Common myeloid progenitor, CD34-positive (primary cell): ENCODE results near the gene ISG15.

Source experiments
- CTCF ChIA-PET: fragments of 350-600 bp; sonication (Branson Sonifier 250); formaldehyde crosslinking; loops from one replicate; lab custom pipeline; 2021; ENCODE audit warnings: antibody characterized with exemption; lab: Charles Lee
- POLR2A ChIA-PET: fragments of 350-600 bp; sonication (Branson Sonifier 250); formaldehyde crosslinking; loops from one replicate; lab custom pipeline; 2021; ENCODE audit warnings: antibody characterized with exemption; lab: Charles Lee
- DNase-seq, 3 donors: peaks; one replicate each; pipeline versions ENCODE4 v3.0.0 to v3.0.0-alpha.2; 2013
- H3K27ac ChIP-seq, 2 experiments: 1 replicate in 1 of 2; 2 replicates in 1 of 2; pipeline ENCODE4 v1.7.0; 2013; ENCODE audit warnings: inconsistent platforms in 2 of 2, low read length in 2 of 2, mild to moderate bottlenecking in 2 of 2, low read depth in 1 of 2, moderate library complexity in 1 of 2; ENCODE audit not compliant: severe bottlenecking in 2 of 2, insufficient read depth in 1 of 2, poor library complexity in 1 of 2
- H3K27me3 ChIP-seq, 5 experiments: replicated peaks in 2 of 5; 1 replicate in 3 of 5; 2 replicates in 2 of 5; pipeline versions ENCODE4 v1.6.1 to v1.7.0; 2013; ENCODE audit warnings: low read length in 4 of 5, mild to moderate bottlenecking in 2 of 5, moderate library complexity in 2 of 5, inconsistent platforms in 1 of 5; ENCODE audit not compliant: insufficient read depth in 5 of 5, control insufficient read depth in 4 of 5
- H3K36me3 ChIP-seq, 4 experiments: 1 replicate in 2 of 4; 2 replicates in 2 of 4; pipeline versions ENCODE4 v1.6.1 to v1.7.0; 2013; ENCODE audit warnings: low read length in 3 of 4, control low read depth in 1 of 4, mild to moderate bottlenecking in 1 of 4; ENCODE audit not compliant: control insufficient read depth in 4 of 4, insufficient read depth in 4 of 4
- H3K4me1 ChIP-seq, 4 experiments: 1 replicate in 3 of 4; 2 replicates in 1 of 4; pipeline versions ENCODE4 v1.6.1 to v1.7.1; 2013; ENCODE audit warnings: low read length in 3 of 4, mild to moderate bottlenecking in 3 of 4, control low read depth in 1 of 4, inconsistent platforms in 1 of 4, moderate library complexity in 1 of 4; ENCODE audit not compliant: control insufficient read depth in 4 of 4, insufficient read depth in 4 of 4; ENCODE audit errors: control extremely low read depth in 1 of 4
- H3K4me3 ChIP-seq, 7 experiments: 1 replicate in 4 of 7; 2 replicates in 3 of 7; pipeline versions ENCODE4 v1.5.1 to v1.7.0; 2013; ENCODE audit warnings: mild to moderate bottlenecking in 7 of 7, low read length in 6 of 7, moderate library complexity in 6 of 7, inconsistent platforms in 2 of 7, low read depth in 2 of 7, control low read depth in 1 of 7; ENCODE audit not compliant: insufficient read depth in 4 of 7, control insufficient read depth in 1 of 7; ENCODE audit errors: extremely low read depth in 1 of 7
- H3K9me3 ChIP-seq, 5 experiments: 1 replicate in 4 of 5; 2 replicates in 1 of 5; pipeline versions ENCODE4 v1.6.1 to v1.7.1; 2013; ENCODE audit warnings: low read length in 4 of 5, mild to moderate bottlenecking in 2 of 5, inconsistent platforms in 1 of 5, low read depth in 1 of 5, moderate library complexity in 1 of 5; ENCODE audit not compliant: control insufficient read depth in 4 of 5, insufficient read depth in 2 of 5; ENCODE audit errors: control extremely low read depth in 1 of 5
- WGBS: methylation state at CpG from one replicate; pipeline ENCODE4 v1.1.5; 2013; ENCODE audit not compliant: insufficient coverage; 5-methylcytosine and 5-hydroxymethylcytosine counted together

Gene ISG15

GRCh38 chr1:1041092-1041523, 27.8 kb downstream of the ISG15 start:
- no peak overlapping the region for H3K27ac ChIP-seq
- H3K36me3 ChIP-seq: no peaks in the 10 kb centered on the region
- no peak overlapping the region for H3K4me3 ChIP-seq
- H3K9me3 ChIP-seq: peaks cover 0 to 3% (median 0%) of the 10 kb centered on the region in 5 experiments
- peak in 2 of 3 donors; percentile 36 to 46 for DNase-seq
- ChIA-PET CTCF (interaction anchor here (2.6 to 4.4 kb wide), 2 partner anchors 18 to 22 kb away, joined by 9 to 26 read pairs; no protein-coding TSS in a partner anchor), POLR2A (interaction anchor here (0.8 to 1.6 kb wide), 2 partner anchors 17 to 23 kb away, joined by 3 to 7 read pairs; no protein-coding TSS in a partner anchor)
- WGBS: 70% methylated on average over 50 of the region's 60 CpGs
- H3K27me3 ChIP-seq: peaks cover 0 to 45% (median 12%) of the 10 kb centered on the region in 5 experiments
- H3K4me1 ChIP-seq: peaks cover 0 to 26% (median 25%) of the 10 kb centered on the region in 4 experiments

GRCh38 chr1:1041873-1042272, 28.6 kb downstream of the ISG15 start:
- CTCF ChIA-PET: no interaction called here
- Histone ChIP-seq H3K36me3 (no peaks in the 10 kb centered on the region), H3K4me1 (peaks cover 0 to 26% (median 25%) of the 10 kb centered on the region in 4 experiments), H3K4me3 (no peak overlapping the region), H3K27me3 (peaks cover 0 to 37% (median 12%) of the 10 kb centered on the region in 5 experiments), H3K27ac (no peak overlapping the region), H3K9me3 (peaks cover 0 to 3% (median 0%) of the 10 kb centered on the region in 5 experiments)
- WGBS: 98% methylated on average over 20 of the region's 25 CpGs
- DNase-seq: no peak
- POLR2A ChIA-PET: interaction anchor here (0.8 kb wide), 1 partner anchor 16 kb away, joined by 3 read pairs; no protein-coding TSS in a partner anchor

GRCh38 chr1:1042835-1043234, 29.5 kb downstream of the ISG15 start:
- H3K36me3 ChIP-seq: no peaks in the 10 kb centered on the region
- WGBS: 96% methylated on average over 5 of the region's 10 CpGs
- no peak for DNase-seq
- POLR2A ChIA-PET: no interaction called here
- peaks cover 0 to 26% (median 25%) of the 10 kb centered on the region in 4 experiments for H3K4me1 ChIP-seq
- H3K27me3 ChIP-seq: peaks cover 0 to 27% (median 12%) of the 10 kb centered on the region in 5 experiments
- no peak overlapping the region for H3K27ac ChIP-seq
- peaks cover 0 to 3% (median 0%) of the 10 kb centered on the region in 5 experiments for H3K9me3 ChIP-seq
- CTCF ChIA-PET: no interaction called here
- H3K4me3 ChIP-seq: no peak overlapping the region

GRCh38 chr1:1043411-1043810, 30.1 kb downstream of the ISG15 start:
- ChIA-PET POLR2A (interaction anchor here (0.6 to 1.0 kb wide), 2 partner anchors 16 to 146 kb away, joined by 3 read pairs; no protein-coding TSS in a partner anchor), CTCF (no interaction called here)
- Histone ChIP-seq H3K4me3 (no peak overlapping the region), H3K4me1 (peaks cover 0 to 25% (median 22%) of the 10 kb centered on the region in 4 experiments), H3K9me3 (peaks cover 0 to 3% (median 0%) of the 10 kb centered on the region in 5 experiments), H3K27me3 (peaks cover 0 to 22% (median 8%) of the 10 kb centered on the region in 5 experiments), H3K36me3 (no peaks in the 10 kb centered on the region), H3K27ac (no peak overlapping the region)
- no peak for DNase-seq
- 97% methylated on average over 26 of the region's 27 CpGs for WGBS

- Histone ChIP-seq H3K9me3 (peaks cover 0 to 3% (median 0%) of the 10 kb centered on the region in 5 experiments), H3K27me3 (peaks cover 0 to 17% (median 6%) of the 10 kb centered on the region in 5 experiments), H3K4me3 (no peak overlapping the region), H3K27ac (no peak overlapping the region), H3K4me1 (peaks cover 0 to 20% (median 17%) of the 10 kb centered on the region in 4 experiments), H3K36me3 (no peaks in the 10 kb centered on the region)
- POLR2A ChIA-PET: interaction anchor here (0.6 to 1.0 kb wide), 2 partner anchors 15 to 145 kb away, joined by 3 read pairs; no protein-coding TSS in a partner anchor
- CTCF ChIA-PET: interaction anchor here (1.5 kb wide), 1 partner anchor 20 kb away, joined by 7 read pairs; no protein-coding TSS in a partner anchor
- no peak for DNase-seq
- WGBS: 92% methylated on average over 32 of the region's 33 CpGs
These were observed 30.6 kb downstream of the ISG15 start for GRCh38 chr1:1043921-1044320.

GRCh38 chr1:1044455-1045078, 31.3 kb downstream of the ISG15 start:
- Histone ChIP-seq H3K27ac (no peak overlapping the region), H3K4me1 (peaks cover 0 to 14% (median 11%) of the 10 kb centered on the region in 4 experiments), H3K27me3 (peaks cover 0 to 10% (median 6%) of the 10 kb centered on the region in 5 experiments), H3K4me3 (no peak overlapping the region), H3K36me3 (no peaks in the 10 kb centered on the region), H3K9me3 (peaks cover 0 to 3% (median 0%) of the 10 kb centered on the region in 5 experiments)
- ChIA-PET POLR2A (interaction anchor here (1.0 kb wide), 1 partner anchor 15 kb away, joined by 3 read pairs; no protein-coding TSS in a partner anchor), CTCF (interaction anchor here (0.7 to 1.5 kb wide), 3 partner anchors 11 to 19 kb away, joined by 3 to 7 read pairs (median 5); no protein-coding TSS in a partner anchor)
- WGBS: 97% methylated on average over 28 of the region's 34 CpGs
- no peak for DNase-seq
